Trophoblast cell (in vitro differentiated cells and primary cell): ENCODE measurements around the gene RNF31. TPM values are rescaled to one million over a fixed set of nuclear protein-coding genes. Genes with fewer than 3 reads are reported as not detected.
A peak's percentile ranks its signal among the peaks of the same experiment; 100 is the strongest.

Experiments
- DNase-seq, 2 donors: peaks; one replicate each; pipeline ENCODE4 v3.0.0-alpha.2; 2016
- H2AFZ ChIP-seq: 2 replicates; pipeline ENCODE4 v1.6.1; 2013; ENCODE audit warnings: low read length, moderate library complexity, mild to moderate bottlenecking; ENCODE audit not compliant: insufficient read depth, poor library complexity
- H2AK5ac ChIP-seq: 2 replicates; pipeline ENCODE4 v1.6.1; 2013; ENCODE audit warnings: mild to moderate bottlenecking, low read length
- H2BK120ac ChIP-seq: 2 replicates; pipeline ENCODE4 v1.6.1; 2013; ENCODE audit warnings: low read length, mild to moderate bottlenecking, moderate library complexity; ENCODE audit not compliant: insufficient read depth, poor library complexity
- H2BK12ac ChIP-seq: 2 replicates; pipeline ENCODE4 v1.6.1; 2013; ENCODE audit warnings: mild to moderate bottlenecking, low read length, moderate library complexity
- H2BK5ac ChIP-seq: 2 replicates; pipeline ENCODE4 v1.6.1; 2013; ENCODE audit warnings: low read length, low read depth, moderate library complexity, mild to moderate bottlenecking; ENCODE audit not compliant: poor library complexity
- H3K14ac ChIP-seq: 2 replicates; pipeline ENCODE4 v1.6.1; 2013; ENCODE audit warnings: mild to moderate bottlenecking, low read length
- H3K18ac ChIP-seq: 2 replicates; pipeline ENCODE4 v1.6.1; 2013; ENCODE audit warnings: mild to moderate bottlenecking, low read length
- H3K23ac ChIP-seq: 2 replicates; pipeline ENCODE4 v1.6.1; 2013; ENCODE audit warnings: low read length
- H3K27ac ChIP-seq: 2 replicates; pipeline ENCODE4 v1.5.1; 2013; ENCODE audit warnings: low read depth, mild to moderate bottlenecking, inconsistent platforms, low read length, moderate library complexity
- H3K27me3 ChIP-seq: 2 replicates; pipeline ENCODE4 v1.6.1; 2013; ENCODE audit warnings: inconsistent platforms, mild to moderate bottlenecking, low read length, moderate library complexity; ENCODE audit not compliant: insufficient read depth
- H3K36me3 ChIP-seq, 2 experiments: 1 replicate in 1 of 2; 2 replicates in 1 of 2; pipeline ENCODE4 v1.6.1; 2013; ENCODE audit warnings: low read length in 2 of 2, mild to moderate bottlenecking in 2 of 2, moderate library complexity in 1 of 2; ENCODE audit not compliant: insufficient read depth in 2 of 2, control insufficient read depth in 1 of 2
- H3K4ac ChIP-seq: 2 replicates; pipeline ENCODE4 v1.6.1; 2013; ENCODE audit warnings: low read depth, mild to moderate bottlenecking, low read length, moderate library complexity
- H3K4me1 ChIP-seq, 2 experiments: 1 replicate in 1 of 2; 2 replicates in 1 of 2; pipeline ENCODE4 v1.6.1; 2013; ENCODE audit warnings: low read length in 2 of 2, mild to moderate bottlenecking in 2 of 2, moderate library complexity in 1 of 2; ENCODE audit not compliant: insufficient read depth in 2 of 2, control insufficient read depth in 1 of 2
- H3K4me2 ChIP-seq: 2 replicates; pipeline ENCODE4 v1.6.1; 2013; ENCODE audit warnings: inconsistent platforms, mild to moderate bottlenecking, low read length, moderate library complexity
- H3K4me3 ChIP-seq: 2 replicates; pipeline ENCODE4 v1.5.1; 2013; ENCODE audit warnings: mild to moderate bottlenecking, low read depth, low read length, inconsistent platforms
- H3K79me1 ChIP-seq: one replicate; pipeline ENCODE4 v1.6.1; 2013; ENCODE audit warnings: low read length
- H3K79me2 ChIP-seq: 2 replicates; pipeline ENCODE4 v1.6.1; 2013; ENCODE audit warnings: low read length, mild to moderate bottlenecking; ENCODE audit not compliant: control insufficient read depth, insufficient read depth, poor library complexity
- H3K9ac ChIP-seq: 2 replicates; pipeline ENCODE4 v1.6.1; 2013; ENCODE audit warnings: mild to moderate bottlenecking, low read length
- H3K9me3 ChIP-seq: 2 replicates; pipeline ENCODE4 v1.6.1; 2013; ENCODE audit warnings: low read depth, mild to moderate bottlenecking, control low read depth, inconsistent platforms, low read length; ENCODE audit not compliant: insufficient read depth
- H4K12ac ChIP-seq: 2 replicates; pipeline ENCODE4 v1.6.1; 2013; ENCODE audit warnings: low read depth, mild to moderate bottlenecking, low read length, moderate library complexity
- H4K8ac ChIP-seq: 2 replicates; pipeline ENCODE4 v1.6.1; 2013; ENCODE audit warnings: low read depth, mild to moderate bottlenecking, low read length, moderate library complexity
- H4K91ac ChIP-seq: one replicate; pipeline ENCODE4 v1.6.1; 2013; ENCODE audit warnings: low read depth, mild to moderate bottlenecking, low read length, moderate library complexity
- WGBS: extraction: QIAGEN DNeasy Blood & Tissue Kit; methylation state at CpG from one replicate; pipeline ENCODE4 v1.1.7; 2013; ENCODE audit warnings: missing lambda C conversion rate; ENCODE audit not compliant: insufficient read length, insufficient coverage; ENCODE audit errors: extremely low coverage; 5-methylcytosine and 5-hydroxymethylcytosine counted together
- polyA plus RNA-seq: library from polyadenylated mRNA; stranded (reverse); fragments of 200-250 nt; gene quantifications from 2 replicates; pipeline ENCODE4 v1.2.3, GENCODE V29; 2013

The RNF31 gene
- 59.3 and 66.6 TPM in 2 replicates for polyA plus RNA-seq

DNA sequence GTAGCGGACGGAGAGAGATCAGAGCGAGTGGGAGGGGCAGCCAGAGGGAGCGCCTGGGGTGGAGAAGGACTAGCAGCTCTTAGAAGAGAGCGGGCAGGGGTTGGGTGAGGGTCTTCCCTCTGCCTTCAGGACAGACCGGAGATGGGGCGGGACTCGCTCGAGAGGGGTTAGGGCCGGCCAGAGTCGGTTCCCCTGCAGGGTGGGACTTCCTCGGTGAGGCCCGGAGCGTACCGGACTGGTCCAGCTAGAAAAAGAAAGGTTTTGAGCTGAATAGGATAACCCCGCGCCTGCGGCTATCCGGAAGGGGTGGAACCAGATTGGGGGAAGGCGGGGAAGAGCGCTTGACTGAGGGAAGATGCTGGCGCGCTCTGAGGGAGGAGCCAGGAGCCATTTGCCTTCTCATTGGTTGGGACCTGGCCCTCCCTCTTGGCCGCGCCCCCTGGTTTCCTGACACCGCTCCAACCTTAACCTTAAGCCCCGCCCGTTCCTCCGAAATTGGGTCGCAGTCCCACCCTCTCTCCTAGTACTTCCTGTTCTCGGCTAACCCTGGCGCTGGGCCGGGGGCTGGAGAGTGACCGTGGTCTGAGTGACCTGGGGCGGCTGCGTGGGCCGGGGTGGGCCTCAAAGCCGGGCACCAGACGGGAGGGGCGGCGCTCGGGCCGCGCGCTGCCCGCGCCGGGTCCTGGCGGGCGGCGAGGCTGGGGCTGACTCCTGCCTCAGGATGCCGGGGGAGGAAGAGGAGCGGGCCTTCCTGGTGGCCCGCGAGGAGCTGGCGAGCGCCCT is at the start of gene RNF31:
Gene RNF31, plus strand, starts transcription at position 521 of the 783 bp plus-strand sequence. Its CDS starts 201 bp downstream, at position 722.
- WGBS = no CpG with 5 or more reads among the region's 57 CpGs
- peaks cover 30 to 36% of the 10 kb centered on the region in 2 experiments for H3K36me3 ChIP-seq
- no peak within 1 kb of the TSS for H2BK12ac ChIP-seq
- H2BK5ac ChIP-seq = peak within 1 kb of the TSS; percentile 85
- peak within 1 kb of the TSS; percentile 93 for H3K4ac ChIP-seq
- peak within 1 kb of the TSS; percentile 80 for H3K27ac ChIP-seq
- DNase-seq = peak; percentile 99 to 100
- H3K18ac ChIP-seq = peak within 1 kb of the TSS; percentile 52
- H3K27me3 ChIP-seq = no peaks in the 10 kb centered on the region
- H3K4me2 ChIP-seq = peak within 1 kb of the TSS; percentile 98
- H3K23ac ChIP-seq = no peak within 1 kb of the TSS
- peak within 1 kb of the TSS; percentile 43 for H2BK120ac ChIP-seq
- peaks cover 13% of the 10 kb centered on the region for H3K79me1 ChIP-seq
- H3K9me3 ChIP-seq = peaks cover 3% of the 10 kb centered on the region
- H4K8ac ChIP-seq = peak within 1 kb of the TSS; percentile 88
- H2AFZ ChIP-seq = peak within 1 kb of the TSS; percentile 89
- peak within 1 kb of the TSS; percentile 97 for H3K9ac ChIP-seq
- H2AK5ac ChIP-seq = peak within 1 kb of the TSS; percentile 14
- peaks cover 14% of the 10 kb centered on the region for H3K79me2 ChIP-seq
- H4K12ac ChIP-seq = peak within 1 kb of the TSS; percentile 66
- H3K4me3 ChIP-seq = peak within 1 kb of the TSS; percentile 90
- H4K91ac ChIP-seq = peak within 1 kb of the TSS; percentile 88
- peaks cover 10 to 16% of the 10 kb centered on the region in 2 experiments for H3K4me1 ChIP-seq
- H3K14ac ChIP-seq = peak within 1 kb of the TSS; percentile 89

DNA sequence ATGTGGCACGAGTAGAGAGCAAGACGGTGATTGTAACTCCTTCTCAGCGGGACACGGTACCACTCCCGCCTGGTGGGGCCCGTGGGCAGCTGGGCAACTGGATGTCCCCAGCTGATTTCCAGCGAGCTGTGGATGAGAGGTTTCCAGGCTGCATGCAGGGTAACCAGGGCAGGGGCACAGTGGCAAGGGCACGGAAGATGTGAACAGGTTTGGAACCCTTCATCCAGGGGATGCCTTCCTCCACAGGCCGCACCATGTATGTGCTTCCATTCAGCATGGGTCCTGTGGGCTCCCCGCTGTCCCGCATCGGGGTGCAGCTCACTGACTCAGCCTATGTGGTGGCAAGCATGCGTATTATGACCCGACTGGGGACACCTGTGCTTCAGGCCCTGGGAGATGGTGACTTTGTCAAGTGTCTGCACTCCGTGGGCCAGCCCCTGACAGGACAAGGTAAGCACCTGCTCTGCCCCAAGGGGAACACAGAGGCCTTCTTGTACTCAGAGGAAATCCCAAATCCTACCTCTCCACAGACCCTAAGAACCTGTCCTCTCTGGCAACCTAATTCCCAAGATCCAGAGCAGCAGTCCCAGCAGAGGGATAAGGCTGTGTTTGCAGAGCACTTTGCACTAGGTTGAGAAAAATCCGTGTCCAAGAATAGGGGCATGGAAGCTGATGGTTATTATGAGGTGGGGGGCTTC is 48.9 kb upstream of the RNF31 start:
- WGBS = no CpG with 5 or more reads among the region's 16 CpGs

DNA sequence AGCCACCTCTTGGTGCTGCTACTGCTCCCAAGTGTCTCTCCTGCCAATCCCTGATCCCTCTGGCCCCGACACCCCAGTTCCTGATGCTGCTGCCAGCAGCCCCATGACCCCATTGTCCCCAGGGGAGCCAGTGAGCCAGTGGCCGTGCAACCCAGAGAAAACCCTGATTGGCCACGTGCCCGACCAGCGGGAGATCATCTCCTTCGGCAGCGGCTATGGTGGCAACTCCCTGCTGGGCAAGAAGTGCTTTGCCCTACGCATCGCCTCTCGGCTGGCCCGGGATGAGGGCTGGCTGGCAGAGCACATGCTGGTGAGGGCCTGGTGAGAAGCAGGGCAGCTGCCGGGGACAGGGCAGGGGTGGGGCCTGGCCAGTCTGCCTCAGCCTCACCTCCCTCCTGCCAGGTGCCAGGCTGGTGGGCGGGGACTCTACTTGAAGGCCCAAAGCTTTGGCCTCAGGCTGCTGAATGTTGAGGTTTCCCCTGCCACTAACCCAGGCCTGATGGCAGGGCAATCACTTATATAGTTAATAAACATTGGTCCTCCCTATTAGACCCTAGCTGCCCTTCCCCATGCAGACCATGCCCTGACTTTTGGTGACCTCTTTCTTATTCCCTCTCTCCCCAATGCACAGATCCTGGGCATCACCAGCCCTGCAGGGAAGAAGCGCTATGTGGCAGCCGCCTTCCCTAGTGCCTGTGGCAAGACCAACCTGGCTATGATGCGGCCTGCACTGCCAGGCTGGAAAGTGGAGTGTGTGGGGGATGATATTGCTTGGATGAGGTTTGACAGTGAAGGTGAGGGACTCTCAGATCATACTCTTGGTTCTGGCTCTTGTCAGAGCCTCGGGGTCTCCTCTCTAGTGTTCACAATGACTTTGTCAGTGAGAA is 48.1 kb upstream of the RNF31 start:
- Histone ChIP-seq H3K23ac (no peak overlapping the region), H3K27ac (no peak overlapping the region), H4K91ac (no peak overlapping the region), H3K4me1 (peaks cover 0 to 8% of the 10 kb centered on the region in 2 experiments), H3K14ac (no peak overlapping the region), H3K4me3 (no peak overlapping the region), H3K9me3 (peaks cover 7% of the 10 kb centered on the region), H3K27me3 (no peaks in the 10 kb centered on the region), H4K8ac (no peak overlapping the region), H3K79me2 (peaks cover 6% of the 10 kb centered on the region), H2BK12ac (no peak overlapping the region), H4K12ac (no peak overlapping the region), H3K79me1 (peaks cover 7% of the 10 kb centered on the region), H3K18ac (no peak overlapping the region), H2AK5ac (no peak overlapping the region), H3K9ac (no peak overlapping the region), H2BK120ac (no peak overlapping the region), H2AFZ (no peak overlapping the region), H3K36me3 (peaks cover 22 to 29% of the 10 kb centered on the region in 2 experiments), H3K4ac (no peak overlapping the region), H2BK5ac (no peak overlapping the region), H3K4me2 (no peak overlapping the region)
- no CpG with 5 or more reads among the region's 17 CpGs for WGBS
- DNase-seq = no peak

More for the DNA sequence above, 48.9 kb upstream of the RNF31 start:
- H2AK5ac ChIP-seq = no peak overlapping the region
- H3K27me3 ChIP-seq = no peaks in the 10 kb centered on the region
- no peak overlapping the region for H3K14ac ChIP-seq
- no peak overlapping the region for H4K91ac ChIP-seq
- H3K4me1 ChIP-seq = peaks cover 0 to 14% of the 10 kb centered on the region in 2 experiments
- peaks cover 6% of the 10 kb centered on the region for H3K79me2 ChIP-seq
- H4K12ac ChIP-seq = peak overlapping the region; percentile 26
- no peak for DNase-seq
- no peak overlapping the region for H2BK5ac ChIP-seq
- no peak overlapping the region for H2BK12ac ChIP-seq
- H3K36me3 ChIP-seq = peaks cover 18 to 25% of the 10 kb centered on the region in 2 experiments
- H3K4ac ChIP-seq = no peak overlapping the region
- H3K4me3 ChIP-seq = no peak overlapping the region
- H3K27ac ChIP-seq = no peak overlapping the region
- peaks cover 11% of the 10 kb centered on the region for H3K79me1 ChIP-seq
- no peak overlapping the region for H2BK120ac ChIP-seq
- H3K9me3 ChIP-seq = peaks cover 3% of the 10 kb centered on the region
- H3K4me2 ChIP-seq = no peak overlapping the region
- H3K23ac ChIP-seq = no peak overlapping the region
- H3K9ac ChIP-seq = no peak overlapping the region
- no peak overlapping the region for H2AFZ ChIP-seq
- H4K8ac ChIP-seq = no peak overlapping the region
- no peak overlapping the region for H3K18ac ChIP-seq
